H1 (cell line): ENCODE results near the gene SEMA3E. TPM values are rescaled to one million over a fixed set of nuclear protein-coding genes. Genes with fewer than 3 reads are reported as not detected.

ENCODE experiments used
- CTCF ChIA-PET: fragments of 300-600 bp; sonication (Branson Sonifier 250); formaldehyde crosslinking; loops from one replicate; lab custom pipeline; 2021; ENCODE audit not compliant: partially characterized antibody; lab: Charles Lee
- POLR2A ChIA-PET: fragments of 300-600 bp; sonication (Branson Sonifier 250); formaldehyde crosslinking; loops from one replicate; lab custom pipeline; 2021; ENCODE audit warnings: inconsistent platforms; ENCODE audit not compliant: partially characterized antibody; lab: Charles Lee
- DNase-seq, 2 experiments: peaks; one replicate each; pipeline versions ENCODE4 v3.0.0 to v3.0.0-alpha.2; 2010 to 2022; ENCODE audit warnings: low spot score in 2 of 2, low read depth in 1 of 2, mixed read lengths in 1 of 2
- FAIRE-seq: peaks from 2 replicates; lab custom pipeline; 2011; peaks lifted over from hg19 to GRCh38; lab: Jason Lieb, UNC
- H2AFZ ChIP-seq: 2 replicates; pipeline ENCODE4 v1.8.1; 2012; ENCODE audit warnings: low read length, inconsistent platforms
- H2AK5ac ChIP-seq: 2 replicates; pipeline ENCODE4 v1.6.1; 2013; ENCODE audit warnings: low read depth, low read length
- H2BK120ac ChIP-seq: replicated peaks from 2 replicates; pipeline ENCODE3; 2013; ENCODE audit warnings: low read depth, low read length, inconsistent platforms
- H2BK12ac ChIP-seq: 2 replicates; pipeline ENCODE4 v1.6.1; 2013; ENCODE audit warnings: low read depth, low read length
- H2BK15ac ChIP-seq: 2 replicates; pipeline ENCODE4 v1.6.1; 2013; ENCODE audit warnings: low read length
- H2BK20ac ChIP-seq: 2 replicates; pipeline ENCODE4 v1.6.1; 2013; ENCODE audit warnings: low read length
- H2BK5ac ChIP-seq: 2 replicates; pipeline ENCODE4 v1.6.1; 2013; ENCODE audit warnings: low read depth, low read length
- H3K14ac ChIP-seq: 2 replicates; pipeline ENCODE4 v1.6.1; 2013; ENCODE audit warnings: inconsistent platforms; ENCODE audit not compliant: insufficient read length
- H3K18ac ChIP-seq: 2 replicates; pipeline ENCODE4 v1.6.1; 2013; ENCODE audit warnings: low read length; ENCODE audit errors: extremely low read depth
- H3K23ac ChIP-seq: 2 replicates; pipeline ENCODE4 v1.6.1; 2013; ENCODE audit warnings: inconsistent platforms; ENCODE audit not compliant: insufficient read length
- H3K23me2 ChIP-seq: 2 replicates; pipeline ENCODE4 v1.6.1; 2013; ENCODE audit warnings: low read depth, low read length
- H3K27ac ChIP-seq: 2 replicates; pipeline ENCODE4 v1.6.1; 2011; ENCODE audit warnings: low read depth, low read length, inconsistent platforms
- H3K27me3 ChIP-seq, 4 experiments: replicated peaks in 1 of 4; 1 replicate in 1 of 4; 2 replicates in 3 of 4; pipeline versions ENCODE4 v1.6.1 to v1.8.1; 2011 to 2013; ENCODE audit warnings: low read length in 3 of 4, mild to moderate bottlenecking in 3 of 4, inconsistent platforms in 2 of 4, mixed read lengths in 2 of 4, moderate library complexity in 1 of 4; ENCODE audit not compliant: control insufficient read depth in 3 of 4, insufficient read depth in 3 of 4; ENCODE audit errors: extremely low read depth in 1 of 4
- H3K36me3 ChIP-seq, 4 experiments: 2 replicates each; pipeline versions ENCODE4 v1.6.1 to v1.8.1; 2011 to 2013; ENCODE audit warnings: mild to moderate bottlenecking in 4 of 4, low read length in 3 of 4, moderate library complexity in 2 of 4, control low read depth in 1 of 4, inconsistent platforms in 1 of 4; ENCODE audit not compliant: insufficient read depth in 4 of 4, control insufficient read depth in 2 of 4
- H3K4ac ChIP-seq: replicated peaks from 2 replicates; pipeline ENCODE3; 2013; ENCODE audit warnings: low read length, low read depth, mixed read lengths, inconsistent platforms; ENCODE audit not compliant: insufficient read length
- H3K4me1 ChIP-seq, 4 experiments: replicated peaks in 1 of 4; 1 replicate in 1 of 4; 2 replicates in 3 of 4; pipeline versions ENCODE4 v1.6.1 to v1.8.1; 2011 to 2013; ENCODE audit warnings: low read length in 3 of 4, inconsistent platforms in 2 of 4, mixed read lengths in 1 of 4; ENCODE audit not compliant: insufficient read depth in 4 of 4, control insufficient read depth in 3 of 4
- H3K4me2 ChIP-seq, 2 experiments: 2 replicates each; pipeline versions ENCODE4 v1.6.1 to v1.8.1; 2011 to 2013; ENCODE audit warnings: low read depth in 2 of 2, low read length in 2 of 2, control low read depth in 1 of 2, inconsistent platforms in 1 of 2, mild to moderate bottlenecking in 1 of 2; ENCODE audit not compliant: insufficient read depth in 1 of 2
- H3K4me3 ChIP-seq, 4 experiments: fragments of 200-600, 300-600 bp in 1 of 4; sonication (generic), shearing (Covaris generic), sonication (Bioruptor Twin) in 1 of 4; 2 replicates each; pipeline versions ENCODE4 v1.5.1 to v1.8.1; 2011 to 2016; ENCODE audit warnings: low read length in 4 of 4, low read depth in 3 of 4, control low read depth in 2 of 4, inconsistent platforms in 2 of 4, mild to moderate bottlenecking in 2 of 4, mixed read lengths in 1 of 4, moderate library complexity in 1 of 4; ENCODE audit not compliant: insufficient read depth in 2 of 4; ENCODE audit errors: extremely low read depth in 1 of 4
- H3K56ac ChIP-seq: replicated peaks from 2 replicates; pipeline ENCODE3; 2013; ENCODE audit warnings: low read depth, mild to moderate bottlenecking, mixed read lengths, low read length, inconsistent platforms; ENCODE audit not compliant: insufficient read length
- H3K79me1 ChIP-seq: 2 replicates; pipeline ENCODE4 v1.6.1; 2013; ENCODE audit warnings: low read depth, low read length, control low read depth
- H3K79me2 ChIP-seq, 2 experiments: 2 replicates each; pipeline versions ENCODE4 v1.6.1 to v1.8.1; 2012 to 2013; ENCODE audit warnings: low read length in 2 of 2, mild to moderate bottlenecking in 2 of 2, inconsistent platforms in 1 of 2; ENCODE audit not compliant: insufficient read depth in 2 of 2, control insufficient read depth in 1 of 2
- H3K9ac ChIP-seq, 4 experiments: replicated peaks in 1 of 4; 1 replicate in 1 of 4; 2 replicates in 3 of 4; pipeline versions ENCODE4 v1.6.1 to v1.8.1; 2011 to 2013; ENCODE audit warnings: low read depth in 3 of 4, low read length in 3 of 4, control low read depth in 2 of 4, mild to moderate bottlenecking in 2 of 4, moderate library complexity in 2 of 4, inconsistent platforms in 1 of 4; ENCODE audit errors: extremely low read depth in 1 of 4
- H3K9me3 ChIP-seq, 2 experiments: 2 replicates each; pipeline versions ENCODE4 v1.6.1 to v1.8.1; 2012 to 2013; ENCODE audit warnings: mild to moderate bottlenecking in 2 of 2, moderate library complexity in 2 of 2, control low read depth in 1 of 2, inconsistent platforms in 1 of 2, low read depth in 1 of 2, low read length in 1 of 2, mixed read lengths in 1 of 2; ENCODE audit not compliant: insufficient read depth in 2 of 2
- H4K20me1 ChIP-seq, 2 experiments: replicated peaks in 1 of 2; 2 replicates each; pipeline versions ENCODE3 to v1.8.1; 2011 to 2013; ENCODE audit warnings: inconsistent platforms in 2 of 2, low read length in 2 of 2, mild to moderate bottlenecking in 1 of 2; ENCODE audit not compliant: insufficient read depth in 2 of 2, control insufficient read depth in 1 of 2
- H4K5ac ChIP-seq: 2 replicates; pipeline ENCODE4 v1.6.1; 2013; ENCODE audit warnings: low read length, low read depth, mixed read lengths, inconsistent platforms; ENCODE audit not compliant: insufficient read length
- H4K8ac ChIP-seq: 2 replicates; pipeline ENCODE4 v1.8.0; 2013; ENCODE audit warnings: mild to moderate bottlenecking, moderate library complexity, low read length, inconsistent platforms; ENCODE audit not compliant: insufficient read depth; ENCODE audit errors: extremely low read depth
- H4K91ac ChIP-seq: replicated peaks from 2 replicates; pipeline ENCODE3; 2013; ENCODE audit warnings: low read length, mixed read lengths, inconsistent platforms; ENCODE audit not compliant: insufficient read length
- ATF2 ChIP-seq: IDR thresholded peaks from 2 replicates; pipeline ENCODE4 v1.6.1; 2012; ENCODE audit warnings: low read length, inconsistent platforms
- TBP ChIP-seq: IDR thresholded peaks from 2 replicates; pipeline ENCODE4 v1.6.1; 2011; ENCODE audit warnings: low read depth, low read length, improper control_type of control experiment
- polyA plus RNA-seq, 7 experiments: library from polyadenylated mRNA; depleted of rRNA in 3 of 7; stranded (reverse) in 5 of 7; unstranded in 2 of 7; fragments of >200 nt in 5 of 7; fragments of 200-250 nt in 2 of 7; gene quantifications; 1 replicate in 5 of 7; 2 replicates in 1 of 7; 4 replicates in 1 of 7; pipeline versions ENCODE4 v1.2.1 to v1.2.3, GENCODE V29; 2011 to 2013; ENCODE audit warnings: missing spikeins in 2 of 7, mixed read lengths in 2 of 7
- total RNA-seq: library from RNA; stranded (reverse); fragmentation: NEBNext Ultra II Directional; extraction: Animal tissue kit (Norgen Biotek cat#: 25700); gene quantifications from 2 replicates; pipeline ENCODE4 v1.2.1, GENCODE V29; 2021

SEMA3E gene
- total and polyA plus RNA-seq, 2 of the 8 experiments (the other 6 are each of a cell fraction or from before 2014, with no cell fraction given), result 0.93 to 0.94 TPM

GRCh38 chr7:83394776-83395175 lies 254.2 kb downstream of the SEMA3E start:
- no peak for TF ChIP-seq ATF2
- TF ChIP-seq TBP, result no peak
- Histone ChIP-seq H3K4ac (no peak overlapping the region), H3K4me3 (no peak overlapping the region), H3K23ac (no peak overlapping the region), H4K8ac (no peak overlapping the region), H3K23me2 (no peaks in the 10 kb centered on the region), H3K79me2 (no peaks in the 10 kb centered on the region), H3K27ac (no peak overlapping the region), H3K18ac (no peak overlapping the region), H3K79me1 (no peaks in the 10 kb centered on the region), H4K5ac (no peak overlapping the region), H3K4me1 (no peaks in the 10 kb centered on the region), H3K56ac (no peak overlapping the region), H2BK120ac (no peak overlapping the region), H3K27me3 (no peaks in the 10 kb centered on the region), H3K9ac (no peak overlapping the region), H3K4me2 (no peak overlapping the region), H2AFZ (no peak overlapping the region), H3K9me3 (no peaks in the 10 kb centered on the region), H2BK20ac (no peak overlapping the region), H2BK5ac (no peak overlapping the region), H4K91ac (no peak overlapping the region), H4K20me1 (no peaks in the 10 kb centered on the region), H3K36me3 (no peaks in the 10 kb centered on the region), H3K14ac (no peak overlapping the region), H2BK15ac (no peak overlapping the region), H2BK12ac (no peak overlapping the region), H2AK5ac (no peak overlapping the region)
- DNase-seq, result no peak
- CTCF ChIA-PET, result interaction anchor here (0.6 to 1.5 kb wide), 3 partner anchors 10 to 124 kb away, joined by 3 to 4 read pairs (median 4); no protein-coding TSS in a partner anchor
- POLR2A ChIA-PET, result no interaction called here
- no peak for FAIRE-seq
